ENCODE measurements around the gene TSPAN6. TPM values are rescaled to one million over a fixed set of nuclear protein-coding genes. Genes with fewer than 3 reads are reported as not detected.

Gene TSPAN6
- total and polyA plus RNA-seq, 2 donors (not counting 3 experiments of a cell fraction or from before 2014, with no cell fraction given): 43.1 to 65.5 TPM

- Histone ChIP-seq H3K4me2 (ENCODE audit: insufficient read depth, low read length) (no peak overlapping the region), H3K9ac (replicated peaks; ENCODE audit: extremely low read depth, insufficient read depth, low read length) (no peak overlapping the region), H2AFZ (ENCODE audit: low read depth, low read length) (no peak overlapping the region), H3K36me3 (ENCODE audit: control insufficient read depth in 2 of 2, extremely low read depth in 1 of 2, insufficient read depth in 2 of 2, low read length in 2 of 2) (peaks cover 0 to 4% of the 10 kb centered on the region in 2 experiments), H3K4me1 (ENCODE audit: control insufficient read depth, extremely low read depth, insufficient read depth, low read length) (peaks cover 17% of the 10 kb centered on the region), H3K9me1 (replicated peaks; ENCODE audit: control insufficient read depth, extremely low read depth, insufficient read depth, low read length) (no peaks in the 10 kb centered on the region), H3K4me3 (replicated peaks in 1 of 3; ENCODE audit: insufficient read depth in 1 of 3, low read depth in 1 of 3, low read length in 3 of 3) (no peak overlapping the region), H3K79me2 (ENCODE audit: control insufficient read depth, insufficient read depth, low read length) (no peaks in the 10 kb centered on the region), H3K27ac (ENCODE audit: insufficient read depth, low read depth, low read length) (no peak overlapping the region), H3K9me3 (replicated peaks; ENCODE audit: control insufficient read depth, insufficient read depth, low read length) (no peaks in the 10 kb centered on the region), H3K27me3 (ENCODE audit: control insufficient read depth in 2 of 2, insufficient read depth in 2 of 2, low read length in 2 of 2) (no peaks in the 10 kb centered on the region), H4K20me1 (replicated peaks; ENCODE audit: control insufficient read depth, extremely low read depth, insufficient read depth, low read length) (no peaks in the 10 kb centered on the region)
- CTCF ChIA-PET: interaction anchor here (1.1 to 8.0 kb wide), 8 partner anchors 11 to 262 kb away, joined by 3 to 374 read pairs (median 20); partner anchors contain the start of genes SYTL4 and TSPAN6
- no TSS peak for BruUV-seq (replicated peaks)
- POLR2A ChIA-PET: no interaction called here
- DNase-seq (ENCODE audit: low read depth, low spot score): no peak
- FAIRE-seq: no peak
- dilution Hi-C loops (cut with MboI; ENCODE audit: extremely low pct_ligation_motif_present, low sequenced_read_pairs): no loop called here
- no peak for TF ChIP-seq MAX (IDR thresholded peaks at IDR 0.05; ENCODE audit: insufficient read depth, insufficient read length)
- no peak for TF ChIP-seq POLR2A (IDR thresholded peaks at IDR 0.05; ENCODE audit: low read depth, low read length)
- no peak for TF ChIP-seq CTCF (IDR thresholded peaks at IDR 0.05; ENCODE audit: extremely low read depth in 1 of 2, insufficient read depth in 1 of 2, low read depth in 1 of 2, low read length in 2 of 2)
- TF ChIP-seq POLR2AphosphoS5 (IDR thresholded peaks at IDR 0.05; ENCODE audit: insufficient read depth, low read depth, low read length): no peak
- no peak for TF ChIP-seq EZH2 (IDR thresholded peaks at IDR 0.05; ENCODE audit: borderline replicate concordance, low read depth, low read length, severe bottlenecking)
- no peak for TF ChIP-seq MYC (IDR thresholded peaks at IDR 0.05; ENCODE audit: low read depth, low read length)
- no peak for TF ChIP-seq GATA2 (IDR thresholded peaks at IDR 0.05; ENCODE audit: insufficient read depth, insufficient read length, low read depth, low read length)
- TF ChIP-seq JUN (IDR thresholded peaks at IDR 0.05; ENCODE audit: borderline replicate concordance, insufficient read depth, insufficient read length, low read depth): no peak
- TF ChIP-seq FOS (IDR thresholded peaks at IDR 0.05; ENCODE audit: borderline replicate concordance, insufficient read depth, low read length): no peak
- intact Hi-C loops (cut with micrococcal nuclease): loop anchor here (1.0 to 5.0 kb wide), 3 partner anchors 15 to 82 kb away; partner anchors contain the start of gene SYTL4
Measured at GRCh38 chrX:100685997-100686305, 49.3 kb upstream of the TSPAN6 start.

All from endothelial cell of umbilical vein (primary cell).